IPS-15b (cell line): ENCODE results near the gene SREBF1.

Source experiments
- H3K27me3 ChIP-seq: one replicate; pipeline ENCODE4 v1.6.1; 2013; ENCODE audit warnings: low read length; ENCODE audit not compliant: control insufficient read depth, insufficient read depth
- H3K36me3 ChIP-seq: one replicate; pipeline ENCODE4 v1.6.1; 2013; ENCODE audit warnings: low read length; ENCODE audit not compliant: control insufficient read depth, insufficient read depth
- H3K4me1 ChIP-seq: one replicate; pipeline ENCODE4 v1.6.1; 2013; ENCODE audit warnings: mild to moderate bottlenecking, low read length; ENCODE audit not compliant: control insufficient read depth, insufficient read depth
- H3K4me3 ChIP-seq: one replicate; pipeline ENCODE4 v1.5.1; 2013; ENCODE audit warnings: low read depth, low read length
- H3K9ac ChIP-seq: one replicate; pipeline ENCODE4 v1.6.1; 2013; ENCODE audit warnings: low read depth, mild to moderate bottlenecking, low read length
- H3K9me3 ChIP-seq: one replicate; pipeline ENCODE4 v1.6.1; 2013; ENCODE audit warnings: mild to moderate bottlenecking, low read length; ENCODE audit not compliant: control insufficient read depth, insufficient read depth

The SREBF1 gene

DNA sequence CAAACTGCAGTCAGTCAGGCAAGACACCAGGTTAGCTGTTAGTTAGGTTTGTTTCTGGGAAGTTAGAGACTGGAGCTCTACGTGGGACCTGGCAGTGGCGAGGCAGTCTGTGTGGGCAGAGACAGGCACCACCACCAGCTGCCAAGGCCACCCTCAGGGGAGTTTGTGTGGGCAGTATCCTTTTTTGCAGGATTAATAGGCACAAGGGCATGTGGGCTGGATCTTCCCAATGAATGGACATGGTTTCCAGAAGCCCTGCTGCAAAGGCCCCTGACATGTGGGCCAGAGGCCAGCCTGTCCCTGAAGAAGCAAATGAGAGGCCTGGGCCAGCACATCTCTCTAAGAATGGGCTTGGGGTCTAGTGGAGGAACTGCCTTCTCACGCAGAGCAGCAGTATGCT is 19.2 kb upstream of the SREBF1 start:
- Histone ChIP-seq H3K36me3 (no peaks in the 10 kb centered on the region), H3K27me3 (no peaks in the 10 kb centered on the region), H3K4me3 (no peak overlapping the region), H3K9ac (no peak overlapping the region), H3K9me3 (no peaks in the 10 kb centered on the region), H3K4me1 (peaks cover 4% of the 10 kb centered on the region)

- Histone ChIP-seq H3K9ac (no peak overlapping the region), H3K9me3 (no peaks in the 10 kb centered on the region), H3K4me1 (peaks cover 7% of the 10 kb centered on the region), H3K27me3 (no peaks in the 10 kb centered on the region), H3K36me3 (no peaks in the 10 kb centered on the region), H3K4me3 (no peak overlapping the region)
These were observed 17.1 kb upstream of the SREBF1 start for GRCh38 chr17:17853811-17854447.

DNA sequence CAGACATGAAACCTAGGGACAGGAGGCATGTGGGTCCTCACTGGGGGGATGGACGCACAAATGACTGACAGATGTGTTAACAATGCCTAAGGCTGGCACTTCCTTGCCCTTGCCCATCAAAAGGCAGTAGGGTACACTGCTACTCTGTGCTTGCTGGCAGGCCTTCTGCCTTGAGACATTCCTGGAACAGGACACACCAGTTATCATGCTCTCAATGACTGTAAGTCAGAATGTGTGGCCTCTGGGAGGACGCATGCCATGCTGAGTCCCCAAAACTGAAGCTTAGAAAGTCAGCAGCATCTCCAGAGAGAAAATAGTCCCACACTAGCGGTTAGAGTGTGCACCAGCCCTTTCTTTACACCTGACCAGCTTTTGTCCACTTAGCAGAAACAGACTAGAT is 16.1 kb upstream of the SREBF1 start:
- Histone ChIP-seq H3K36me3 (no peaks in the 10 kb centered on the region), H3K4me1 (peaks cover 7% of the 10 kb centered on the region), H3K27me3 (no peaks in the 10 kb centered on the region), H3K9ac (no peak overlapping the region), H3K4me3 (no peak overlapping the region), H3K9me3 (no peaks in the 10 kb centered on the region)

DNA sequence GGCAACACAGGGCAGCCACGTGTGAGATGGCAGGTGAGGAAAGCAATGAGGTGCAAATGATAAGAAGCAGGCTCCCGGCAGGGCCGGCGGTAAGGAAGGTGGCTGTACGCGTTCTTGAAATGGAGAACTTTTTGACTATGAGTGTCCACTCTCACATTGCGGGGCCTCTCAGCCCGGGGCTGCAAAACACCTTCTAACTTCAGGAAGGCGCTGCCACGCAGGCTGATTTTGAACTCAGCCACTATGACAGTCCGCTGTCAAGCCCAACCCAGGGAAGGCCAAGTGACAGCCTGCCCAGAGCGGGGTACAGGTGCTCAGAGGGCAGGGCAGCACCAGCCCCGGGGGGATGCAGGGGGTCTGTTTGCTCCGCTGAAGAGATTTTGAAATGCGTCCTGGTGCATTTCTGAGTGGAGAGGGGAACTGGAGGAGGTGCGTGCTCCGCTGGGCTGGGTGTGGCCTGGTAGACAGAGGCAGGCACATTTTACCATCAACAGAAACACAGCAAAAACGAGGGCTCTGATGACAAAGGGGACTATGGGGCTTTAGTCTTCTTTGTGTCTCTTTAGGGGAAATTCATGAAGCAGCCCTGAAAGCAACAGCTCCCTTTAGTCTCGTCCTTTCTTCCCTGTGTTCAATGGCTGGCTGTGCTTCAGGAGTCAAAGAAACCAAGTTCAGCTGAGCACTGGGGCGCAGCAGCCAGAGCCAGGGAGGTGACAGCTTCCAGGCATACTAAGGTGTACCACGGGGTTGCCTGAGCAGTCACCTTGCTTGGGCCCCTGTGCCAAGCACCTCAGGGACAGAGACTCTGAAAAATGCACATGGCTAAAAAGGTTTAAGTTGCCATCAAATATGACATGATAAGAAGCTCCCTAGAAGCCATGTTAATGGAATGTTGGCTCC is 14.6 kb upstream of the SREBF1 start:
- H3K27me3 ChIP-seq = no peaks in the 10 kb centered on the region
- peaks cover 7% of the 10 kb centered on the region for H3K4me1 ChIP-seq
- H3K36me3 ChIP-seq = no peaks in the 10 kb centered on the region
- no peaks in the 10 kb centered on the region for H3K9me3 ChIP-seq
- H3K9ac ChIP-seq = peak overlapping the region; percentile 32
- H3K4me3 ChIP-seq = no peak overlapping the region

- peaks cover 7% of the 10 kb centered on the region for H3K4me1 ChIP-seq
- H3K9ac ChIP-seq = no peak overlapping the region
- no peaks in the 10 kb centered on the region for H3K36me3 ChIP-seq
- no peaks in the 10 kb centered on the region for H3K27me3 ChIP-seq
- H3K9me3 ChIP-seq = no peaks in the 10 kb centered on the region
- no peak overlapping the region for H3K4me3 ChIP-seq
These were observed 13.1 kb upstream of the SREBF1 start for GRCh38 chr17:17849845-17850373.

DNA sequence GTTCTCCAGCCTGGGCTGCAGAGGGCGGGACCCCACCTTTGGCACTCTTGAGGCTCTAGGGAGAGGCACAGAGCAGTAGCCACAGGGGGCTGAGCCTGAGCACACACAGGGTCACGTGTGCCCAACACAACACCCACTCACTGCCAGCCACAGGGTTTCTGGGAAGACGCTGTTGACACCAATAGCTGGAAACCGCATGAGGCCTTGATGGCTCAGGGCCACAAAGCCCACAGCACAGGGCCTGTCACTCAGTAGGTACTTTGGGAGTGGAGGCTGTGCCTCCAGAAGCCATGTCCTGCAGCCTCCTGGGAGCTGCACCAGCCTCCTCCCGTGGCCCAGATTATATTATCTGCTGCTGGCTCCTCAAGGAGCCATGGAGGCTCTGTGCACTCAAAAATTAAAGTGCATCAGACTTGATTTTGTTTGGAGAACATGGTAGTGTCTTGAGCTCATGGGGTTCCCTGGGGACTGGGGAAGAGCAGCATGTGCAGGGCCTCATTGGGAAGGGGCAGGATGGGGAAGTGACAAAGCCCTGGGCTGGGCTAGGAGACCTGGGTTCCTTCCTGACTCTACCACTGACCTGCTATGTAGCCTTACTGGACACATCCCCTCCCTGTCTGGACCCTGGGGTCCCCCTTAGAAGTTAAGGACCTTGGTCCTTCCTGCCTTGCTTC is 12.5 kb upstream of the SREBF1 start:
- H3K4me1 ChIP-seq = peaks cover 7% of the 10 kb centered on the region
- H3K4me3 ChIP-seq = no peak overlapping the region
- no peaks in the 10 kb centered on the region for H3K27me3 ChIP-seq
- H3K36me3 ChIP-seq = no peaks in the 10 kb centered on the region
- no peaks in the 10 kb centered on the region for H3K9me3 ChIP-seq
- no peak overlapping the region for H3K9ac ChIP-seq

DNA sequence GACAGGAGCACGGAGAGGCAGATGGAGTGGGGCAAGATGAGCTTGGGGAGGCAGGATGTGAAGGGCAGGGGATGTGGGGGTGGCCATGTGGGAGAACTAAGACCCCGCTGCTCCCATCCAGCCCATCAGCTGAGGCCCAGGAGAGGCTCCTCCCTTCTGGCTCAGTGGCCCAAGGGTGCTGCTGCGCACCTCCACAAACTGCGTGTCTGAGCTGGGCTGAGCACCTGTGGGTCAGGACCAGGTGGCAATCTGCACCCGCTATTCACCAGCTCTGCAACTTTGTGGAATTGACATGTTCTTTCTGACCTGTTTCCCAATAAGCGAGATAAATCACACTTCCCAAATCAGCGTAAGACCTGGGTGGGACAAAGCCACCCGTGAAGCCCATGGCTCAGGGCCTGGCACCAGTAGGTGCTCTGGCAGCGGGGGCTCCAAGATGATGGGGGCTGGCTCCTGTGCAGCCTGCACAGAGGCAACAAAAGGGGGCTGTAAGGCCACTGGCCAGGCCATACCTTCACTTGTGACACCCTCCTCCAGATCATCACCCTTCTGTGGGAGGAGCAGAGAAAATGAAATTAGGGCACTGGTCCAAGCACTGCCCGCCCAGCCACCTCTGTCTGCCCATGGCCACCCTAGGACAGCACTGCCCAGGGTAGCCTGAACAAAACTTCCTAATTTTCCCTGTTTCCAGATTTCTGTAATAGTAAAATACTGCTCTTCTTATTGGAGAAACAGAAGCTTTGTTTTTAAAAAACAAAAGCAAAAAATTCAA is 11.7 kb upstream of the SREBF1 start:
- Histone ChIP-seq H3K9ac (no peak overlapping the region), H3K9me3 (no peaks in the 10 kb centered on the region), H3K27me3 (no peaks in the 10 kb centered on the region), H3K4me3 (no peak overlapping the region), H3K4me1 (peaks cover 7% of the 10 kb centered on the region), H3K36me3 (no peaks in the 10 kb centered on the region)

DNA sequence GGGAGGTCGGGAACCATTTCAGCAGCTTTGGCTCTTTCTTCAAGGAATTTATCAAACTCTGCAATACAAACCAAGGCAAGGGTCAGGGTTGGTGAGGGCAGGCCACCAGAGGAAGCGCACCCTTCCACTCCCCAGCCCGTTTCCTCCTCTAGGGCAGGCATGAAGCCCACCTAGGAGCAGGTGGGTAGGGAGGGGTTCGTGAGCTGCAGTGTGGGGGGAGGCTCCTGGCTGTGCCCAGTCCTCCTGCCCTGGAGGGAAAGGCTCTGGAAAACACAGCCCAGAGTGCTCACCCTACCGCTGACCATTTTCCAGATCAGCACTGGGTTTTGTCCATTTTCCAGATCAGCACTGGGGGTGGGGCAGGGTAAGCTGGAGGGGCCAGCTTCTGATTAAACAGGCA is 10.9 kb upstream of the SREBF1 start:
- no peak overlapping the region for H3K4me3 ChIP-seq
- no peaks in the 10 kb centered on the region for H3K36me3 ChIP-seq
- H3K9me3 ChIP-seq = no peaks in the 10 kb centered on the region
- H3K9ac ChIP-seq = no peak overlapping the region
- no peaks in the 10 kb centered on the region for H3K27me3 ChIP-seq
- peaks cover 7% of the 10 kb centered on the region for H3K4me1 ChIP-seq

DNA sequence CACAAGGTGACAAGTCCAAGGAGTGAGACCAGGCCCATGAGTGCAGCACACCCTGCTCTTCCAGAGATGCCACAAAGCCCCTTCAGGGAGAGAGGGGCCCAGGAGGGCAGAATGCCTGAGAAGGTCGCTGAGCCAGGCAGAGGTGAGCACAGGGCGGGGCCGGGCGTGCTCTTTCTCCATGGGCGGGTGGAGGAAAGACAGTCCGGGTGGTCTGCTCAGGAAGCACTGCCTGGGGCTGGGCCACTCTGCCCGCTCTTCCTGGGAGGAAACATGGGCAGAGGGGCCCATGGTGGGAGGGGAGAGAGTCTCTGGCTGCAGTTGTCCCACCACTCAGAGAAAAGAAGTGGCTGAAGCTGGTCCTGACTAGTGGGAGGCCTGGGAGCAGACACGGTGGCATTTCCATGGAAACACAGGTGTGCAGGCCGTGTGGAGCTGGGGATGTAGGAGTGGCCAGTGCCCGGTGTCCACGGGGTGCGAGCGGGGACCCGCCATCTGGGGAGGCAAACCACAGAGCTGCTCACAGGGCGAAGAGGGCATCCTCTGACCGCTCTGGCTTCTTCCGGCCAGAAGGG is 10.4 kb upstream of the SREBF1 start:
- Histone ChIP-seq H3K9me3 (no peaks in the 10 kb centered on the region), H3K27me3 (no peaks in the 10 kb centered on the region), H3K4me3 (no peak overlapping the region), H3K36me3 (no peaks in the 10 kb centered on the region), H3K4me1 (peaks cover 7% of the 10 kb centered on the region), H3K9ac (no peak overlapping the region)

- Histone ChIP-seq H3K9ac (no peak overlapping the region), H3K4me1 (peaks cover 7% of the 10 kb centered on the region), H3K27me3 (no peaks in the 10 kb centered on the region)
These were observed 9.9 kb upstream of the SREBF1 start for GRCh38 chr17:17846645-17847044.

DNA sequence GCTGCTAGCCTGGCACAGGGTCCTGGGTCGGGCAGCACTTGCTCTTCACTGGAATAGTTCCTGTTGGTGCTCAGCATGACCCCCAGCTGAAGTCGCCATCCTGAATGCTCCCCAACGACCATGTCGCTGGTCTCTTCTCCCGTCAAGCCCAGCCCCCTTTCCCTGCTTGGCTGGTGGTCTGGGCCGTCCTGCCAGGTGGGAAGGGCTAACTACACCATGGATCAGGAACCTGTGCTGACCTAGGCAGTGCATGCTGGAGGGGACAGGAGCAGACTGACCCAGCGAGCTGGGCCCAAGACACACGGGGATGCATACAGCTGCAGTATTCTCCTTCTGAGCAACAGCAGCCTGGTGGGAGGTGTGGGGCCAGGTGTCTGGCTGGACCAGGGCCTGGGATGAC is 9.2 kb upstream of the SREBF1 start:
- Histone ChIP-seq H3K36me3 (no peaks in the 10 kb centered on the region), H3K4me1 (peaks cover 10% of the 10 kb centered on the region)

More at GRCh38 chr17:17846645-17847044, 9.9 kb upstream of the SREBF1 start:
- Histone ChIP-seq H3K36me3 (no peaks in the 10 kb centered on the region), H3K4me3 (no peak overlapping the region), H3K9me3 (no peaks in the 10 kb centered on the region)

More for the DNA sequence above, 9.2 kb upstream of the SREBF1 start:
- no peak overlapping the region for H3K9ac ChIP-seq
- no peak overlapping the region for H3K4me3 ChIP-seq
- no peaks in the 10 kb centered on the region for H3K9me3 ChIP-seq
- H3K27me3 ChIP-seq = no peaks in the 10 kb centered on the region
